GM19099 (cell line): ENCODE measurements around the gene LDLRAD2.

Experiments used
- POLR2A ChIP-seq: IDR thresholded peaks from 3 replicates; pipeline ENCODE4 v1.6.1; 2011; ENCODE audit warnings: low read depth; ENCODE audit not compliant: insufficient read length; ENCODE audit errors: extremely low read depth

LDLRAD2 gene

DNA sequence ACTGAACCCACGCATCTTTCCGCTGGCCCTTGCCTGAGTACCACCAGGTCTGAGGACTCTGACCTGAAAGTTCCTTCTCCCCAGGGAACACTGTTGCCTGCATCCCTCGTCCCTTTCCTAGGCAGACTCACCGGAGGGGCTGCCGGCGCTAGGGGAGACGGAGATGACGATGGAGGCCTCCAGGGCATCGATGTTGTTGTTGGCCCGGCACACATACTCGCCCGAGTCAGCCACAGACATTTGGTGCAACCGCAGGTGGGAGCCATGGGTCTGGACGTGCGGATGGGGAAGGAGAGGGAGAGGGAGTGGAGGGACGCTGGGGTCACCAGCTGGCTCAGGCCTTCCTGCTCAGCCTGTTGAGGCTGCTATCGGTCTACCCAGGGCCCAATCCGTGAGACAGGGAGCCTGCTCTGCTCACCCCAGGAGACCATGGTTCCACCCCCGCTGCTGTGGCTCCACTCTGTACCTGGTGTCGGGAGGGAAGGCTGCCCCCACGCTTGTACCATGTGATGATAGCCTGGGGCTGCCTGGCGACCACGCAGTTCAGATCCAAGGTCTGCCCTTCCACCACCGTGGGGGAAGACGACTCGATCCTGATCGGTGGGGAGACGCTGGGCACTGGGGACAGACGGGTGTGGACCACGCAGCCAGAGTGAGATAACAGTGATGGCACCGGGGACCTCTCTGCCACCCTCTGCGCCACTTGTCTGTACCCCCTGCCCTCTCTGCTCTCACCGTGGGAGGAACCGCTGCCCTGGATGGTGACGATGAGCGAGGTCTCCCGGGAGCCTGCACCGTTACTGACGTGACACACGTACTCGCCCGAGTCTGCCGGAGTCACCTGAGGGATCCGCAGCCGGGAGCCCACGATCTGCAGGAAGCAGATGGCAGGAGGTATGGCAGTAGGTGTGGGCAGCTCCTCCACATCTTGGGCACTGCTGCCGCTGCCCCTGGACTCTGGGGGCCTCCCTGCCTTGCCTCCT lies 35.4 kb downstream of the LDLRAD2 start:
- no peak for TF ChIP-seq POLR2A

DNA sequence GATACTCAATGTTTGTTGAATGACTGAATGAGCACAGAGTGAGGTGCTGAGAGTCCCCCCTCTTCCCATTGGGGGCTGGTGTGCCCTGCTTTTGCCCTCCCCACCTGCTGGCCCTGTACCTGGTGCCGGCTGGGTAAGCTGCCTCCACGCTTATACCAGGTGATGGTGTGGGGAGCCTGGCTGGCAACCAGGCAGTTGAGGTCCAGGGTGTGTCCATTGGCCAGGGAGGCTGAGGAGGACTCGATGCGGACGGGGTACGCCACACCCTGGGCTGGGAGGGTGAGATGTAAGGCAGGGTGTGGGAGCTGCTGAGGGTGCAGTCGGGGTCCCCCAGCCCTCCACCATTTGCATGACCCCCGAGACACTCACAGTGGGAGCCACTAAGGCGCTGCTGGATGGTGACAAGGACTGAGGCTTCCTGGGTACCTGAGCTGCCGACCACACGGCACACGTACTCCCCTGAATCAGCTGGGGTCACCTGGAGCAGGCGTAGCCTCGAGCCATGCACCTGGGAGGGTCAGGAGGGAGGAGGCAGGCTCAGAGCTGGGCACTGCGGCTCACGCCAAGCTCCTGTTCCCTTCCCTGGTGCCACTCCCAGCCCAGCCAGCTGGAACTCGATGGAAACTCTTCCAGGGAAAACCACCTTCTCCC lies 36.6 kb downstream of the LDLRAD2 start:
- no peak for TF ChIP-seq POLR2A

DNA sequence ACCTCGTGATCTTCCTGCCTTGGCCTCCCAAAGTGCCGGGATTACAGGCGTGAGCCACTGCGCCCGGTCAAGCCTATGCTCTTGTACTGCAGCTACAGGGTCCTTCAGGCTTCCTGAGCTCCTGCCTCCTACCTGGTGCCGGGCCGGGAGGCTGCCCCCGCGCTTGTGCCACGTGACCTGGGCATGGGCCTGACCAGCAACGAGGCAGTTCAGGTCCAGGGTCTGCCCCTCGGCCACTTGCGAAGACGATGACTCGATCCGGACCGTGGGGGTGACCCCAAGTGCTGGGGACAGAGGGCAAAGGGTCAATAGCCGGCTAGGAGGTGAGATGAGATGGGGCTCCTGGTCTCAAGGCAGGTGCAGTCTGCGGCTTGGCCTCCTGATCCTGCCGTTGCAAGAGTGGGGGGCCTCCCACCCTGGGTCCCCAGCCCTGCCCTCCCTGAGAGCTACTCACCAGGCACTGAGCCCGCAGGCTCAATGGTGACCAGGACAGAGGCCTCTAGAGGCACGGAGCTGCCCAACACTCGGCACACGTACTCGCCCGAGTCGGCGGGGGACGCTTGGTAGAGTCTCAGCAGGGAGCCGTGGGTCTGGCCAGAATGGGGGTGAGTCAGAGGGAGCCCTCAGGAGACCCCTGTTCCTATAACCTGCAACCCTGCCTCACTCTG lies 38.0 kb downstream of the LDLRAD2 start:
- no peak for TF ChIP-seq POLR2A

- no peak for TF ChIP-seq POLR2A
Observed at GRCh38 chr1:21851430-21852250, 39.6 kb downstream of the LDLRAD2 start.

GRCh38 chr1:21852282-21853130 lies 40.4 kb downstream of the LDLRAD2 start:
- TF ChIP-seq POLR2A = peak; percentile 27

DNA sequence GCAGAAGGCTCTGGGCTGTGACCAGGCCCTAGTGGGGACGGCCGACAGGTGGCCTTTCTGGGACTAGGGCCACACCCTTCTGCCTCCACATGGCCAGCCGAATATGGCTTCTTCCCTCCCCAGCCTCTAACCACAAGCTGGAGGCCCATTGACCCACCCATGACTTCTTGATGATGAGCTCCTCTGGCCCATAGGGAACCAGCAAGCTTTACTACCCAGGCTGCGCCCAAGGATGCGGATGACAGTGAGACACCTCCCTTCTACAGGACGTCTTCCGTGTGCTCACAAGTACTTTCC lies 41.0 kb downstream of the LDLRAD2 start:
- no peak for TF ChIP-seq POLR2A

GRCh38 chr1:21854090-21854750 lies 42.2 kb downstream of the LDLRAD2 start:
- TF ChIP-seq POLR2A = no peak

- no peak for TF ChIP-seq POLR2A
Observed at GRCh38 chr1:21854751-21855131, 42.7 kb downstream of the LDLRAD2 start.

GRCh38 chr1:21855257-21856096 lies 43.4 kb downstream of the LDLRAD2 start:
- no peak for TF ChIP-seq POLR2A

DNA sequence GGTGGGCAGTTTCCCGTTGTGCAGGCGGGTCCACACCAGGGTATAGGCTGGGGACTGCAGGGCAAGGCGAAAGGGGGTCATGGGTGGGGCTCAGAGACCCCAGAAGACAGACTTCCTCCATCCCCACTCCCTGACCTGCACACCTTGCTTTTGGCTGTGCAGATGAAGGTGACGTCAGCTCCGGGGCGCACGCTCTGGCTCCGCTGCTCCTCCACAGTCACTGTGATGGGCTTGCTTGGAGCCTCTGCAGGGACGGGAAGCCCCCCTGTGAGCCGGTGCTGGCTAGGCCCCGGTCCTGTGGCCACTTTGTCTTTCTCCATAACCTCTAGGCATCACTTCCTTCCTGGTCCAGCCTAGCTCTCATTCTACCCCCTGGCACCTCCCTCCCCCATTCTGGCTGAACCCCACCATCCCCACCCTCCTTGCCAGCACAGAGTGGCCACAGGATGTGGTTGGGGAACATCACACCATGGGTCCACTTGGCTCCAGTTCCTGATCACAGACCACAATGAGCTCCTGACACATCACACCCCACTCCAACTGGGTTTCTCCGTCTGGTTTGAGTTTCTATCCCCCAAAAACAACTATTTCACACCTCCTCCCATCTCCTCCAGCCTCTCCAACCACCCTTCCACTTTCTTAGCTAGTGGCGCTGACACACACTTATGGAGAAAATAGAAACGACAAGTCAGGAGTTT lies 45.2 kb downstream of the LDLRAD2 start:
- TF ChIP-seq POLR2A = no peak

- TF ChIP-seq POLR2A = no peak
Observed at GRCh38 chr1:21857840-21858670, 46.0 kb downstream of the LDLRAD2 start.
